Activated T-helper 9 cell treated with anti-CD3 and anti-CD28 coated beads, Interleukin-2, amount 50 U/mL, for 16 hours (primary cell): Measurements from ENCODE around the gene CACNA2D3.
"Not testable (repeated sequence)": the region's sequence is repeated elsewhere in the genome, so short reads cannot be mapped to it uniquely, and the experiment has no call there.

Experiments
- DNase-seq: peaks from one replicate; pipeline ENCODE4 v3.0.0-alpha.2; 2020; ENCODE audit warnings: low read depth

CACNA2D3 gene

DNA sequence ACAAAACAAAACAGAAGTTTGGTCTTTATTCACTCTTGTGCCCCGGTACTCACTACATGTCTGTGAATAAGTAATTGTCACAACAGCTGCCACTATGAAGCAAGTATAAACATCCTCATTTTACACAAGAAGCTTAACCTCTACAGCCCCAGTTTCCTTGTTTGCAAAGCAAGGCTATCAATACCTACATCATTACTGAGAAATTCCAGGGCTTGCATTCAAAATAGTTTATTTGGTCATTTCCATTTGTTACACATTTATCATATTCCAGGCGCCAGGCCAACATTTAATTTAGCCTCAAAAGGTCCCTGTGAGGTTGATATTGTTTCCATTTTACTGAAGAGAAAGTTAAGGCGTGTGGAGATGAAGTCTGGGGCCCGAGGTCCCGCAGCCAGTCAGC, 966.9 kb downstream of the CACNA2D3 start:
- no peak for DNase-seq

DNA sequence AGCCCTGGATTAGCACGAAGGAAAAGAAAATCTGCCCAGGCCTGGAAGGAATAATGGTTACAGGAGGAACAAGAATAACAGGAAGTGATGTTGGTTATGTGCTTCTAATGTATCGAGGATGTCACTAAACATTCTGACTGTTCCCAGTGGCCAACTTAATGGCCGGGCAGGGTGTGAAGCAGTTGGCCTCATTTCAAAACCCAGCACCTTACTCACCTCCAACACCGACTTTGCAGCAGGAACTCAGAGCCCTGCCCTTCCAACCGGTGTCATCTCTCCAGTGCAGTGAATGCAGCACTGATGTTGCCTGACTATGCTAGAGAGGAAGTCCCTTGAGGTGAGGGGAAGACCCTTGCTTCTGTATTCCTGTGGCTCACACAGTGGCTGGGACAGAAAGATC, 967.9 kb downstream of the CACNA2D3 start:
- no peak for DNase-seq

DNA sequence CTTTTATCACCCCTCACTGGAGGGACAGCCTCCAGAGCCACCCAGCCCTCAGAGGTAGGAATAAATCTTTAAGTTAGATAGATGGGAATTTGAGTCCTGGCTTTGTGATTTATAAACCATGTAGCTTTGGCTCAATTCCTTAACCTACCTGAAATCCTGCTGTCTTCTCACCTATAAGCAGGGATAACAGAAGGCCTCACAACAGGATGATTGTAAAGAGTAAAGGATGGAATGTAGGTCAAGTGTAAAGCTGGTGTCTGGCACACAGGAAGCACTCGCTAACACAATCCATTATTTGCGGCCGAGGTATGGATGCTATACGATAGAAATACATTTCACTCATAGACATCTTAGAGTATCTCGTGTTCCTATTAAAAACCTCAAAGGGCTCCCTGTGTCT, 968.4 kb downstream of the CACNA2D3 start:
- DNase-seq = no peak

DNA sequence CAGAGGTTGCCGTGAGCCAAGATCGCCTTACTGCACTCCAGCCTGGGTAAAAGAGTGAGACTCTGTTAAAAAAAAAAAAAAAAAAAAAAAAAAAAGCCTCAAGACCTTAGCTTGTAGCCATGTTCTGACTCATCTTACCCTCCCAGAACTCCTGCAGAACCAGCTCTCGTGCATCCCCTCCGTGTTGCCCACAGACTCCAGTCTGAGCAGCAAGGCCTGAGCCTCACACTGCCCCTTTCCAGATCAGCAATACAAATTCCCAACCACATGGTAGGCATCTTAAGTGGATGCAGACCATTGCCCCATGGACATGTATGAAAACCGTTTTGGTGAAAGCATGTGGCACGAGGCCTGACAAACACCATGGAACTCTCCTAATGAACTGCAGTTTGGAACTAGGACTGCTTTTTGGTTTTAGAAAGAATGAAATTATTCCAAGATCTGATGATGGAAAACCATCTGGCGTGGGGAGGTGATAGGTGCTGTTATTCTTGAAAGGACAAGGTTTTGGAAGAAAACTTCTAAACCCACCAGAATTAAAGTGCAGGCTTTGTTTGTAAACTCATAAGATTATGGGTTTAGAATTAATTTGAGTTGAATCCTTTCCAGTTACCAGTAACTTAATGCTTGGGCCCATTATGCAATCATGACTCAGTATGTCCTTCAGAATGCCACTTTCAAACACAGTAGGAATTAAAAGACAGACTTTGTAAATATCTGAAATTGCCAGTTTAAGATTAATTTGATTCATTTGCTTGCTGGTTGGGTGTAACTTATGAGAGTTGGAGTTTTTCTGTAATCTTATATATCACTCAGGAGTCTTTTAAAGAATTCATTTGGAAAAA, 969.3 kb downstream of the CACNA2D3 start:
- no peak for DNase-seq

DNA sequence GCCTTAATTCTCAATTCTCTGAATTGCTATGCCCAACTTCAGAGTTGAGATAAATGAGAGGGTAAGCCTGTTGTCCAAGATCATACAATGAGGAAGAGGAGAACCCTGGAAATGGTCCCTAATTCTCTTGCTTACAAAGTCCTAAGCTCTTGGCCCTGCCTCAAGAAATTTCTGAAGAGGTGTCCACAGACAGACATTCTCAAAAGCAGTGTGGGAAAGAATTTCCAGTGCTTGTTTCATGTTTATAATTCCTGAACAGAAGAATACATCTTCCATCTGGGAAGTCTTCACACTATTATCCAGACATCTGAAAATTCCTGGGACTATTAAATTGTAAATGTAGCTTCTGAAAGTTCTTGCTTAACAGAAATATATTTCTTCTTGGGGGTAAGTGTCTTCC, 972.3 kb downstream of the CACNA2D3 start:
- DNase-seq = no peak

DNA sequence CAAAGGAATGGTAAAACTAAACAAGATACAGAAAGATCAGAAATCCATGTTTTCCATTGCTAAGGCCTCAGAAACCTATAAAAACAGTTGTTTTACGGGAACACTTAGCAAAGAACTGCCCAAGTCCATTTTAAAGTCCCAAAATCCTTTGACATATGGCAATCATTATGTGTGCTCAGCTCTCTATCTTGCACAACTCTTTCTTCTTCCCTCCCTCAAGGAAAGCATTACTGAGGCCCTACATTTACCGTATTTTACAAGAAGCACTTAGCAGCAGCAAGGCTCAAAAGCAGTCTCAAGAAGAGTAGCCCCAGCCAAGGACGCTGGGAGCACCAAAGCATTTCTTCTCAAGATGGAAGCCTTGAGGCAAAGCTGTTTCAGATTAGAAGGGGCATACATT, 975.1 kb downstream of the CACNA2D3 start:
- DNase-seq = no peak

DNA sequence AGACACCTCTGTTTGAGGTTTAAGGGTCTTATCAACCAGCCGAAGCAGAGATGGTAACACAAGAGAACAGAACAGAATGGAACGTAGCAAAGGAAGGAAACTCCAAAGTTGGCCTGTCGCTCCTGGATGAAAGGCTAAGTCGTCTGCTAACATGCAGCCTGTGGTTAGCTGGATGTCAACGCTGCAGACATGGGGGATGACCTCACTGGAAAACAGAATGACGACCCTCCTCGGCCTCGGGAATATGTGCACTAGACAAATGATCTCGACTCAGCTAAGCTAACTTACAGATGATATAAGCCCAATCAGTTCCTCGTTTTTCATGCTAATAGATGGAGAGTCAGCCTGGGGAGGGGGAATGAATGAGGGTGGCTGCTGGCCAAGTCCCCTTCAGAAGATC, 983.3 kb downstream of the CACNA2D3 start:
- no peak for DNase-seq

DNA sequence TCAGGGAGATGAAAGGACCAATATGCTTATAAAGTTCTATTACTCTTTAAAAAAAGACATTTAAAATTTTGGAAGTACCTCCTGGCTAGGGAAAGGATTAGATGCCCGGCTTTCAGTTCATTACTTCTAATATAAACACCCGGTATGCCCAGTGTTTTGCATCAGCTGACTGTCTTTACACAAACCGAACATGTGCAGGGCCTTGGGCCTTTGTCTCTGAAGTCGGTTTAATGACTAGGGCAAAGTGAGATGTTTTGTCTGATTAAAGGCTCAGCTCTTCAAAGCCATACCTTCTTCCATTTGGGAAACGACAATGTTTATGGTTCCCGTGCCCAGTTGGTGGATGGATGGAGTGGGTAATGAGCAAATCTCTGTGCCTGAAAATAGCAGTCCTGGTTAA, 984.8 kb downstream of the CACNA2D3 start:
- DNase-seq = no peak

DNA sequence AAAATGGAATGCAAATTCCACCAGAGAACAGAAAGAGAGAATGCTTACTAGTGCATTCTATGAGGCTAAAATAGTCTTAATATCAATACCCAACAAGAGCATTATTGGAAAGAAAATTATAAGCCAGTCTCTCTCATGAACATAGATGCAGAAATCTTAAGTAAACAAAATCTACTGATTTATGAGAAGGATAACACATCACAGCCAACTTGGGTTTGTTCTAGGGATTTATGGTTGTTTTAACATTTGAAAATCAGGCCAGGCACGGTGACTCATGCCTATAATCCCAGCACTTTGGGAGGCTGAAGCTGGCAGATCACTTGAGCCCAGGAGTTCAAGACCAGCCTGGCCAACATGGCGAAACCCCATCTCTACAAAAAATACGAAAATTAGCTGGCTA, 989.6 kb downstream of the CACNA2D3 start:
- DNase-seq = not testable (repeated sequence)

DNA sequence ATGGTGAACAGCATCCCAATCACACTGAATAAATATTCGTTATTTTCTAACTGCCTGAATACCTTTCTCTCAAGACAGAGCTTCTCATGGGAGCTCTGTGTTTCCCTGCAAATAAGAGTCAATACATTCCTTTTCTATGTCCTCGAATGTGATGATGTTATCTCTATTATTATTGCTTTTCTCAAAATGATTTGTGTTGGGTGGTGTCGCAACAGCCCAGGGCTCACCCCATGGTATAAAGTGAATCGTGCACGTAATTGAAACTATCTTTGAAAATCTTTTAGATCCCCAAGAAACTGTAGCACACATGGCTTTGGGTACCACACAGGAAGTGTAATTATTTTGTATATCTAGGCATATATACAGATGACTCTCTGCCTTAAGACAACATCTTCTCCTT, 996.1 kb downstream of the CACNA2D3 start:
- DNase-seq = no peak

DNA sequence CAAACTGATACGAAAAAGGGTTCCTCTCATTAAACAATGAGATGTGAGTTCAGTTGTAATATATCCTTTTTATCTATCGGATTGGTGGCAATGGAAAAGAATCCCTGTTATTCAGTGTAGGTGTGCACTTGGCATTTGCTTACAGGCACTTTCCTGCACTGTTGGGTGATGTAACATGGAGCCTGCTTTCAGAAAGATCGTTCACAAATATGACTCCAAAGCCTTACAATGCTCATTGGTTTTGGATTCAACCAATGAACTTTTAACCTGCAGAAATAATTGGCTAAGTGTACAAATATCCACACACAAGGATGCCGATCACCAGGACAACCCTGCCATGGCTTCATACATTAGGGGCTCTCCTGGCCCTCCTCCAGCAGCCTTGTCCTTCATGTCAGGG, 996.9 kb downstream of the CACNA2D3 start:
- no peak for DNase-seq

DNA sequence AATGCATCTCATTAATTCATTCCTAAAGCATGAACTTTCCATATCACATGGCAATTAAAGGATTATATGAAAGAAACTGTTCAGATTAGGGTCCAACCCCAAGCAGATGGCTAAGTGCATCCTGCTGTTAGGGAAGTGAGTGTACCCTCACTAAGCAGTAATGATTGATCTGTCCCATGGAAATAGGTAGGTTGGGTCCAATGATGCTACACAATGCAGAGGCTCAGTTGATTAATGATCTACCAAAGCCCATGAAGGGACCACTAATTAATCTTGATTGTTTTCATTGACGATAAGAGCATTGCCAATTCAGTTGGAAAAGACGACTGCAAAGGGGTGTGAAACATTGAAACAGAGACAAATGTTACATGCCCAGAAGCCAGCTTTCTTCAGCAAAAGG, 1000.0 kb downstream of the CACNA2D3 start:
- DNase-seq = no peak
